ENCODE data around the gene LRIT2.
"Not testable (repeated sequence)": the region's sequence is repeated elsewhere in the genome, so short reads cannot be mapped to it uniquely, and the experiment has no call there.

Gene LRIT2

DNA sequence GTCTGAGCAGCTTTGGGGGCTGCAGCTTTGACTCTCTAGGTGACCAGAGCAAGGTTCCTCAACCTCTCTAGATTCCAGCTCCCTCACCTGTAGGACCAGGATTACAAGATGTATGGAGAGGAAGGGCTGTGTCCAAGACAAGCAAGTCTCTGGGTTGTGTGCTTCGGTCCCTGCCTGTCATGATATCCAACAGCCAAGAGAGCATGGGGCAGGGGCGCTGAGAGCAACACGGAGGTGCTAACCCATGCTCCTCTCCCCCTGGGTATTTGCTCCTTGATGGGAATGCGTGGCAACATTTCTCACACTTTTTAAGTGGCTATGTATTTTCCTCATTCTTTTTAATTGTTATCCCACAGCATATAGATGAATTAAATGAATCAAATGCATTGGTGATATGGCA, 20.7 kb downstream of the LRIT2 start:
- no peak for DNase-seq

GRCh38 chr10:84204122-84204521, 21.2 kb downstream of the LRIT2 start:
- no peak for DNase-seq

- DNase-seq: no peak
Observed at GRCh38 chr10:84202349-84202748, 23.0 kb downstream of the LRIT2 start.

- DNase-seq: no peak
Observed at GRCh38 chr10:84201682-84202081, 23.7 kb downstream of the LRIT2 start.

- DNase-seq: no peak
Observed at GRCh38 chr10:84201244-84201606, 24.1 kb downstream of the LRIT2 start.

- no peak for DNase-seq
Observed at GRCh38 chr10:84200537-84201243, 24.7 kb downstream of the LRIT2 start.

DNA sequence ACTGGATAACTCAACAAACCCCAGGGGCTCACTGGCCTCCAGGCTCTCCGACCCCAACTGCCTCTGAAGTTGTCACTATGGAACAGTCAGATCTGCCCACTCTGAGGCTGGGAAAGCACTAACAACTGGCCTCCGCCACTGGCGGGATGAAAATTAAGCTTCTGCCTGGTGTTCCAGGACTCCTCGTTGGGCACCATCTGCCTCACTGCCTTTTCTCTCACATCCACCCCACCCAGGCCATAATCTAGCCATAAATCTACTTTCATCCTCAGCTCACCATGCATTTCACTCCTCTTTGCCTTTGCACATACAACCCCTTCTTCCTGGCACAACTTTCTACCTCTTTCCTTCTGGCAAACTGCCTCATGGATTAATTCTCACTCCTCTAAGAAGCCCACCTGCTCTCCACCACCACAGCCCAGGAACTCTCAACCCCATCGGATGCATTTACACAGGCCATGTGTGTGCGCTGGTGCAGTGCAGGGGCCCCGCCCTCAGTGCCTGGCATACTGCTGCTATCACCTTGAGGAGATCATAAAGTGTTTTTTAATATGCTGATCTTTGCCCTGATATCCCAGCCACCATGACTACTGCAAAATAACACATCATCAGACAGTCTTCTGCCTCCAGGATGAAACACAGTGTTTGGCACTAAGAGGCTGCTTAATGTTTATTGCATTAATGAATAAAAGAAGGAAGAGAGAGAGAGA, 27.0 kb downstream of the LRIT2 start:
- no peak for DNase-seq

DNA sequence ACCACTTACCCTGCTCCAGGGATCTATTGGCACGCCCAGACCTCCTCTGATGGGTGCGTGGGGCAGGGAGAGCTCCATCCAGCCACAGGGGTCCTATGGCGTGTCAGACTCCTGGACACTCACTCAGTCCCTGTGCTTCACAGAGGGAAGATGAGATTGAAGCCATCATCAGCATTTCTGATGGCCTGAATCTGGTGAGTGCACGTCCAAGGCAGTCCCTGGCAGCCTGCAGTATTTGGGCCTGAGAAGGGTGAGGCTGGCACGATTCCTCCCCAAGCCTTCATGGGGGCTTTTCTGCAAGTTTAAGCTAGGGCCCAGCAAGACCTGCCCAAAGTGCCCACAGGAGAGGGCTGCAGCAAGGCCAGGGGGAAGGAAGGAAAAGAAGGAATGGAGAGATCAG, 27.7 kb downstream of the LRIT2 start:
- no peak for DNase-seq

DNA sequence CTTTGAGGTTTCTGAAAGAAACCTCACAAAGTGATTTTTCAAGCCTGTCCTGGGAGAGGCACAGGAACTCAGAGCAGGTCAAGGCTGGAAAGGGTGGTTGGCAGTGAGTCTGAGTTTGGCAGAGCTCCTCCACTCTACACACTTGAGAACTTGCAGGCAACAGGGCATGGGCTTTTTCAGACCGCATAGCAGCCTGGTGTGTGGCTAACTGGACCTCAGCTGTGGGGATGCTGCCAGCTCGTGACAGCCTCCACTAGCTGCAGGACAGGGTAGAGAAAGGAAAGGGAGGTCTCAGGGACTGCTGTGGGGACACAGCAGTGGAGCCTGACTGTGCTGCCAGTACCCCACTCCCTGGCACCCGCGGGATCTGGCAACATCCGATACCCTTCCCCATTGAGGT, 28.4 kb downstream of the LRIT2 start:
- DNase-seq: no peak

- DNase-seq: no peak
Observed at GRCh38 chr10:84196083-84196482, 29.3 kb downstream of the LRIT2 start.

DNA sequence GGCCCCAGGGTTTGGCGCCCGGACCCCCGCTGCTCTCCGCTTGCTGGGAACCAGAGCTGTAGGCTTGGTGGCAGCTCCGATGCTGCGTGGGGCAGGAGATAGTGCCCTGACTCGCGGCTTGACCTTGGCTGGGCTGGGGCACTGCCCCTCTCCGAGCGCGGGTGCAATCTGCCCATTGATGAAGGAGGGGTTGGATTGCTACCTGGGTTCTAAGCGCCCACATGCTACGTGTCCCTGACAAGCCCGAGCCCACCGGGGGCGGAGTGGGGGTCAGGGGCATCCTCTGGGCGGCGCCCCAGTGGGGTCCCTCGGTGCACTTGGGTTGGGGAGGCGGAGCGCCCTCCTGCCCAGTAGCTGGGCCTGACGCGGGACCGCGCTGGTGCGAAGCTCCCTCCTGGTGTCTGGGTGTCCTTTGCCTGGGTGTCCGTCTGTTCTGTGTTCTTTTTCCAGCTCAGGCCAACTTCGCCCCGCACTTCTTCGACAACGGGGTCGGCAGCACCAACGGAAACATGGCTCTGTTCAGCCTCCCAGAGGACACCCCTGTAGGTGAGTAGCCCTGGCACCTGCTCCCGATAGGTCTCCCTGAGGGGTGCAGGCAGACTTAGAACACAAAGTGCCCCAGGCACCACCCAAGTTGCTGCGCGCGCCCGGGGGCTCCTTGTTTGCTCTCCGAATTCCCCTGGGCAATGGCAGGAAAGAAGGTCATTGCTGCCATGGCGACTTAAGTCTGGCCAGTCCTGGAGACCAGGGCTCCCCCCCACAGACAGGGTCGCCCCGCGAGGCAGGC, 30.1 kb downstream of the LRIT2 start:
- DNase-seq: no peak

DNA sequence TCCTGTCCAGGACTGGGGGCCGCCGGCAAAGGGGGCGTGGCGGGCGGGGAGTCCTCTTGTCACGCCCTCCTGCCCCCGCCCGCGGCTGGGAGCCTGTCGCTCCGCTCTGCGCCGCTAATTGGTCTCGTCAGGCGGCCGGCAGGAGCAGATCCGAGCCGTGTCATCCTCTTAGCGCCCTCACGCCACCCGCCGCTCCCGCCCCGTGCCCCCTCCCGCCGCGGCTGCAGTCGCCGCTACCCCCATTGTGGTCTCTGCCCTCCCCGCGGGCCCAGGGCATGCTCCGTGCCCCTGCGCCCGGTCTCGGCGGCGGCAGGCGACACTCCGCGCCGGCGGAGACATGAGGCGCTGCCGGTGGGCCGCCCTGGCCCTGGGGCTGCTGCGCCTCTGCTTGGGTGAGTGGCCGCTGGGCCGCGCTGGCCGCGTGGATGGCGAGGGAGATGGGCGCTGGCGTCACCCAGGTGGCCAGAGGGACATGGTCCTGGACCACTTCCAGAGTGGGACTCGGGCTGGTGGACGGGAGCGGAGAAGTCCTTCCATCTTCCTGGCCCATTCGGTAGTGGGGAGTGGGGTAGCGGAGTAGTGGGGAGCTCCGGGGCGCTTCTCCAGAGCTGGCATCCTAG, 30.8 kb downstream of the LRIT2 start, which contains the start of gene CDHR1:
Gene CDHR1 (plus strand): TSS at position 114 of the 620 bp plus-strand sequence. CDS start 224 bp downstream, at position 338.
- DNase-seq: no peak

DNA sequence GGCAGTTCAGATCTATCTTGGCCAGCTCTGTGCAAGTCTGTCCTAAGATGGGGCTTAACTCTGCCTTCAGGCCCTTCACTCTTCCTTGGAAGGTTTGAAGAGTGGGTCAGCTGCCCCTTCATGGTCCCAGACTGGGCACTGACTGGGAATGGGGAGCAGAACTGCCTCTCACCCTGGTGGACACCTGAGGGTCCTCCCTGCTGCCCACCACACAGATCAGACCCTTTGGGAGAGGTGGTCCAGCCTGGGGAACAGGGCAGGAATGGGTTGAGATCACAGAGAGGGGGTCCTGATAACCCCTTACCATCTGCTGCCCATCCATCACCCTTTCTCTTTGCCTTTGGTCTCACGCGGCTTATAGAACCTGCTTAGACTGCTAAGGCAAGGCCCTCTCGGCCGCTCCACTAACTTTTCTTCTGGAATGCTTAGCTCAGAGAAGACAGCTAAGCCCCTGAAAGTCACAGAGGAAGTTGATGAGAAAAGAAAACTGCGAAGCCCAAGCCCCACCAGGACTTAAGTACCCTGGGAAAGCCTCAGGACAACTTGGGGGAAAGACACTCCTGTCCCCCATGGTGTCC, 31.4 kb downstream of the LRIT2 start:
- no peak for DNase-seq

DNA sequence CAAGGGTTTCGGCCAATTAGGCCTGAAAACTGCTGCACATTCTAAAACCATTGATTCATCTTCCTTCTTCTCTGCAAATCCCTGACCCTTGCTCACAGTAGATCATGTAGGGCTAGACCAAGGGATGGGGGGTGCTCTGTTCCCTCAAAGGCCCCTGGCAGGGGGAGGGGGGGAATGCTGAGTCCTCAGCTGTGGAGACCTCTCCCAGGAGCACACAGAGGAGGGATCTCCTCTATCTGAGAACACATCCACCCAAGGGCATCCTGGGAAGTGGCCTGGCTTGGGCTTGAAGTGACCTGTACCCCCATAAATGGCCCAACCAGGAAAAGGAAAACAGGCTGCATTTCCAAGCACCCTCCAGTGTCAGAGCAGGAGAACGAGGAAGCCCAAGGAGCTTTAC, 32.0 kb downstream of the LRIT2 start:
- DNase-seq: no peak

- DNase-seq: no peak
Observed at GRCh38 chr10:84191106-84191505, 34.2 kb downstream of the LRIT2 start.

- no peak for DNase-seq
Observed at GRCh38 chr10:84190621-84191020, 34.7 kb downstream of the LRIT2 start.

DNA sequence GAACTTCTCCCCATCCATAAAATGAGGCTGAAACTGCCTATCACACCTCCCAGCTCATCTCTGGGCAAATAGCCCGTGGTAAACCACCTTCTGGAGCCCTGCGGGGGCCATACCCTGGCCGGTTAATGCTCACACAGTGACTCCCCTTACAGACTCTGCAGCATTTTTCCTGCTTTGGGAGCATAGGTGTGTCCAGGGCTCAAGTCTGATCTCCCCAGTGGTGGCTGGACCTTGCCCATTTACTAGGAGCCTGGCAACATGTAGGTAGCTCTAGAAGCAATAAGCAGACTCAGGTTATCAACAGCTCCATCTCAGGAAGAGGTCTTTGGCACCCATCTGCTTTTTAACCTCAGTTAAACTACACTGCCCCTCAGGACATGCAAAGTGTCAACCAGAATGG, 36.5 kb downstream of the LRIT2 start:
- DNase-seq: no peak

DNA sequence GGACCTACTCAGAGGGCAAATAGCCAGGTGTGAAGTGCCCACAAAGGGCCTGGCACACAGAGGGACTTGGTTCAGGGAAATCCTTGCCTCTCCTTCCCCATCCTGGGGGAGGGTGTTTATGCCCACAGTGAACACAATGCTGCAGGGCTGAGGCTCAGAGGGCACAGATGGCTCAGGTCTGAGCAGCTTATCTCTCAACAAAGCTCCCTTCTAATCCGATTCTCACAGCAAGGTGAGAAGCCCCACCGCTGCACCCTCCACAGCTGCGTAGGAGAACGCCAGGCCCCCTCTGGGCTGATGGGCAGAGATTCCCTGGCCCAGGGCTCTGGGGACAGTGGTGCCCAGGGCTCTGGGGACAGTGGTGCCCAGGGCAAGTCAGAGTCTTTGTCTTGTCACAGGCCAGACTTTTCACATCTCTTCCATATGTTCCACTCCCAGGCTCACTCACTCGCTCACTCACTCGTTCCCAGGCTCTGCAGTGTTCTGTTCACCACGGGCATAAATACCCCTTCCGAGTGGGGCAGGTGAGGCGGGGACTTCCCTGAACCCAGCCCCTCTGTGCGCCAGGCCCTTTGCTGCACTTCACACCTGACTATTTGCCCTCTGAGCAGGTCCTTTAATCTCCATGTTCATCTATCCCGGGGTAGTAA, 39.7 kb downstream of the LRIT2 start:
- no peak for DNase-seq

GRCh38 chr10:84184517-84184916, 40.8 kb downstream of the LRIT2 start:
- no peak for DNase-seq

DNA sequence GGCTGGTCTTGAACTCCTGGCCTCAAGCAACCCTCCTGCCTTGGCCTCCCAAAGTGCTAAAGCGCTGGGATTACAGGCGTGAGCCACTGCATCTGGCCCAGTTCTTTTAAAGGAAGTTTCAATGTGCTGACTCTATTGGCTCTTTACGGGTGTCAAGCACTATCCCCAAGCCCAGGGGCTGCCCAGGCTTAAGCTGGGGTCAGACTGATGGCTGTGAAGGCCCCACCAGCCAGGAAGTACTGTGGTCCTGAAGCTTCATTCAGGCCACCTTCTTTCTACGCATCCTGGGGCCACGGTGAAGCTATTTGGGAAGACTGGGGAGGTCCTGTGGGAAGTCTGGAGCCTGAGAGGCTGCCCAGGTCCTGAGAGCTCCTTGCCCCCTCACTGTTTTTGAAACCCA, 43.7 kb downstream of the LRIT2 start:
- DNase-seq: no peak

DNA sequence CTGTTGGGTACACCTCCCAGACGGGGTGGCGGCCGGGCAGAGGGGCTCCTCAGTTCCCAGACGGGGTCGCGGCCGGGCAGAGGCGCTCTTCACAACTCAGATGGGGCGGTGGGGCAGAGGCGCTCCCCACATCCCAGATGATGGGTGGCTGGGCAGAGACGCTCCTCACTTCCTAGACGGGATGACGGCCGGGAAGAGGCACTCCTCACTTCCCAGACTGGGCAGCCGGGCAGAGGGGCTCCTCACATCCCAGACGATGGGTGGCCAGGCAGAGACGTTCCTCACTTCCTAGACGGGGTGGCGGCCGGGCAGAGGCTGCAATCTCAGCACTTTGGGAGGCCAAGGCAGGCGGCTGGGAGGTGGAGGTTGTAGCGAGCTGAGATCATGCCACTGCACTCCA, 45.0 kb downstream of the LRIT2 start:
- DNase-seq: not testable (repeated sequence)

- DNase-seq: no peak
Observed at GRCh38 chr10:84179059-84179710, 46.2 kb downstream of the LRIT2 start.
